HEK293T (cell line): ENCODE measurements around the gene ACSM4.

Experiments used
- CTCF ChIA-PET: fragments of 350-600 bp; formaldehyde crosslinking; extraction: SDS; loops from one replicate; lab custom pipeline; 2021; ENCODE audit warnings: antibody characterized with exemption, inconsistent platforms; lab: Yijun Ruan, JAX
- POLR2A ChIA-PET: fragments of 350-600 bp; formaldehyde crosslinking; extraction: SDS; loops from one replicate; lab custom pipeline; 2020; ENCODE audit warnings: antibody characterized with exemption, inconsistent platforms; lab: Yijun Ruan, JAX
- DNase-seq: peaks from one replicate; pipeline ENCODE4 v3.0.0; 2012; ENCODE audit warnings: mixed read lengths; ENCODE audit errors: extremely low spot score
- ARNT ChIP-seq: fragments of 450-650 bp; IDR thresholded peaks from 2 replicates; pipeline ENCODE4 v1.6.1; 2017; ENCODE audit warnings: mild to moderate bottlenecking
- BHLHE40 ChIP-seq: fragments of 450-650 bp; IDR thresholded peaks from 2 replicates; pipeline ENCODE4 v1.6.1; 2016; ENCODE audit warnings: mild to moderate bottlenecking, moderate library complexity, borderline replicate concordance
- CTBP1 ChIP-seq: fragments of 450-650 bp; IDR thresholded peaks from 2 replicates; pipeline ENCODE4 v1.6.1; 2016; ENCODE audit warnings: borderline replicate concordance
- ELF4 ChIP-seq: fragments of 450-650 bp; IDR thresholded peaks from 2 replicates; pipeline ENCODE4 v1.6.1; 2017; ENCODE audit warnings: antibody characterized with exemption
- FOXA1 ChIP-seq: fragments of 450-650 bp; IDR thresholded peaks from 2 replicates; pipeline ENCODE4 v1.6.1; 2016; ENCODE audit warnings: mild to moderate bottlenecking
- FOXK2 ChIP-seq: fragments of 450-650 bp; IDR thresholded peaks from 2 replicates; pipeline ENCODE4 v1.6.1; 2016; ENCODE audit warnings: mild to moderate bottlenecking
- FOXM1 ChIP-seq: fragments of 450-650 bp; IDR thresholded peaks from 2 replicates; pipeline ENCODE4 v1.6.1; 2017; ENCODE audit warnings: mild to moderate bottlenecking, borderline replicate concordance
- HDGF ChIP-seq: fragments of 450-650 bp; IDR thresholded peaks from 2 replicates; pipeline ENCODE4 v1.6.1; 2017; ENCODE audit warnings: antibody characterized with exemption, borderline replicate concordance
- L3MBTL2 ChIP-seq: fragments of 450-650 bp; conservative IDR thresholded peaks from 2 replicates; pipeline ENCODE4 v1.6.1; 2016; ENCODE audit warnings: mild to moderate bottlenecking
- LEF1 ChIP-seq: fragments of 450-650 bp; IDR thresholded peaks from 2 replicates; pipeline ENCODE4 v1.6.1; 2017; ENCODE audit warnings: mild to moderate bottlenecking, borderline replicate concordance
- NFRKB ChIP-seq: fragments of 450-650 bp; IDR thresholded peaks from 2 replicates; pipeline ENCODE4 v1.6.1; 2016; ENCODE audit warnings: mild to moderate bottlenecking, moderate library complexity
- SP1 ChIP-seq: fragments of 450-650 bp; IDR thresholded peaks from 2 replicates; pipeline ENCODE4 v1.6.1; 2017
- SUZ12 ChIP-seq: fragments of 450-650 bp; IDR thresholded peaks from 2 replicates; pipeline ENCODE4 v1.6.1; 2016; ENCODE audit warnings: mild to moderate bottlenecking
- TARDBP ChIP-seq: fragments of 450-650 bp; IDR thresholded peaks from 2 replicates; pipeline ENCODE4 v1.6.1; 2016
- ZNF384 ChIP-seq: fragments of 450-650 bp; IDR thresholded peaks from 2 replicates; pipeline ENCODE4 v1.6.1; 2016
- TF ChIP-seq, protein P1 (sequence below): fragments of 450-650 bp; IDR thresholded peaks from 2 replicates; pipeline ENCODE4 v1.6.1; 2016

The ACSM4 gene

DNA sequence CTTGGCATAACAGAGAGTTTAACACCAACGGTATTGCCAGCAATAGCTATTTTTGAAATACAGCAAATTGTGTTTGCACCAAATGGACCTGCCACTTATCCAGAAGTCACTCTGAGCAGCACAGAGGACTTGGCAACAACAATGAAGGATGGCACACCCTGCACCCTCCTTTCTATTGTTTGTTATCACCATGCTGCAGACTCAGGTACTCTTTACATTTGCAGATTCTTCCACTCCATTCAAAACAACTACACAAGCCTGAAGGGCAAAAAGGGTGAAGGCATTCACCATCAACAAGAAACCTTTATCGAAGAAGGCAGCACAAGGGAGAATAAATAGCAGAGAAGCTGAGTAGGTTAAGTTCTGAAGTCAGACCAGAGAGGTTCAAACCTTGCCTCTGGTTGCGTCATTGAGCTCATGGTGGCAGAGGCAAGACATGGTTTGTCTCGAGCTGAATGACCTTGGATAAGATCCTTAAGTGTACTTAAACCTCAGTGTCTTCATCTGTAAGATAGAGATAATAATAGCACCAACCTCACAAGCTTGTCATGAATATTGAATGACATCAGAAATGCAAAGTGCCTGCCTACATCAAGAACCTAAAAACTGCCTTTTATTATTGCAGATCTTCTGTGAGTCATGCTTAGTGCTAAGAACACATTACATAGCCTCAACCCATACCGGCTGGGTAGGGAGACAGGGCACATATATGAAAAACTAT lies 1.4 kb upstream of the ACSM4 start:
- ChIA-PET CTCF (no interaction called here), POLR2A (no interaction called here)
- DNase-seq = no peak
- TF ChIP-seq ZNF384 (no peak), FOXK2 (no peak), HDGF (no peak), NFRKB (no peak), L3MBTL2 (no peak), ELF4 (no peak), FOXM1 (no peak), SP1 (no peak), ARNT (no peak), TARDBP (no peak), SUZ12 (no peak), BHLHE40 (no peak), CTBP1 (no peak), FOXA1 (no peak), LEF1 (no peak)
- TF ChIP-seq, protein P1, sequence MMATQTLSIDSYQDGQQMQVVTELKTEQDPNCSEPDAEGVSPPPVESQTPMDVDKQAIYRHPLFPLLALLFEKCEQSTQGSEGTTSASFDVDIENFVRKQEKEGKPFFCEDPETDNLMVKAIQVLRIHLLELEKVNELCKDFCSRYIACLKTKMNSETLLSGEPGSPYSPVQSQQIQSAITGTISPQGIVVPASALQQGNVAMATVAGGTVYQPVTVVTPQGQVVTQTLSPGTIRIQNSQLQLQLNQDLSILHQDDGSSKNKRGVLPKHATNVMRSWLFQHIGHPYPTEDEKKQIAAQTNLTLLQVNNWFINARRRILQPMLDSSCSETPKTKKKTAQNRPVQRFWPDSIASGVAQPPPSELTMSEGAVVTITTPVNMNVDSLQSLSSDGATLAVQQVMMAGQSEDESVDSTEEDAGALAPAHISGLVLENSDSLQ = no peak

DNA sequence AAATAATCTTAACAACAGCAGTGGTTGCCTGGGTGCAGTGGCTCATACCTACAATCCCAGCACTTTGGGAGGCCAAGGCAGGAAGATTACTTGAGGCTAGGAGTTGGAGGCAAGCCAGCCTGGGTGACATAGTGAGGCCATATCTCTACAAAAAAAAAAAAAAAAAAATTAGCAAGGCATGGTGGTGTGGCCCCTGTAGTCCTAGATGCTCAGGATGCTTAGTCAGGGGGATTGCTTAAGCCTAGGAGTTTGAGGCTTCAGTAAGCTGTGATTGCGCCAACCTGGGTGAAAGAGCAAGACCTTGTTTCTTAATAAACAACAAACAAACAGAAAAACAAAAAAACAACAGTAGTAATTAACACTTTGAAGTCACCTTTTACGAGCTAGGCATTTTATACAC lies 642 bp upstream of the ACSM4 start:
- DNase-seq = no peak
- TF ChIP-seq, protein P1 = no peak
- TF ChIP-seq FOXA1 (no peak), CTBP1 (no peak), ZNF384 (no peak)
- ChIA-PET CTCF (no interaction called here), POLR2A (no interaction called here)

DNA sequence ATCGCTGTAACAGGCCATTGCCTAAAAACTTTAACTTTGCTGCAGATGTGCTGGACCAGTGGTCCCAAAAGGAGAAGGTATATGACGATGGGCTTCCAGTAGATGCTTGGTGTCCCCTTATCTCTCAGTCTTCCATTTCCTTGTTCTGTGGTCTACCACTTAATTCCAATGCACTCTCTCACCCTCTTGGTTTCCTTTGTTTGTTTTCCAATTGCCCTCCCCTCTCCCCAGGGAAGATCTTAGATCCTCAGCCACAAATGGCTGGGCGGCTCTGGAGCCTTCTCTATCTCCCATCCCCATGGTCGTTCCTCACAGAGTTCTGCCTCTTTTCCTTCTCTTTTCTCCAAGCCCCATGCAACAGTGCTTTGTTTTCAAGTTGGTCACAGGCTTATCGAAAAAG lies 584 bp downstream of the ACSM4 start:
- DNase-seq = no peak
- ChIA-PET CTCF (no interaction called here), POLR2A (no interaction called here)
- TF ChIP-seq HDGF (no peak), L3MBTL2 (no peak), BHLHE40 (no peak), TARDBP (no peak), ELF4 (no peak), SUZ12 (no peak), FOXM1 (no peak), NFRKB (no peak), SP1 (no peak), ARNT (no peak), FOXA1 (no peak), ZNF384 (no peak), LEF1 (no peak), FOXK2 (no peak), CTBP1 (no peak)
- TF ChIP-seq, protein P1 = no peak

DNA sequence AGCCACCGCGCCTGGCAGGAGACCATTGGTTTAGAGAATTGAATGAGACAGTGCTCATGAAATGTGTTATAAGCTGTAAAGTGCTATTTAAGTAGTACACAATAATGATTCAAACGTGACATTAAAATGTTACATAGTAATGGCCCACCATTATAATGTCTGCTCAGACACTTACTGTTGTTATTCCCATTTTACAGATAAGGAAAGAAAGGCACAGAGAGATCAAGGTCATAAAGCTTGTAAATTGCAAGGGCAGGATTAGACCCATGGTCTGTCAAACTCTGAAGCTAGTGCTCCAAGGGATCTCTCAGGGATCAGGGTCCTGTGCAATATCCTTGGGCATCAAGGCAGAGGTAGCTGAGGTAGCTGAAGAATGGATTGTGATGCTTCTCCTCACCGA lies 6.2 kb downstream of the ACSM4 start:
- no peak for DNase-seq
- POLR2A ChIA-PET = no interaction called here
- CTCF ChIA-PET = no interaction called here
- TF ChIP-seq FOXA1 = no peak

DNA sequence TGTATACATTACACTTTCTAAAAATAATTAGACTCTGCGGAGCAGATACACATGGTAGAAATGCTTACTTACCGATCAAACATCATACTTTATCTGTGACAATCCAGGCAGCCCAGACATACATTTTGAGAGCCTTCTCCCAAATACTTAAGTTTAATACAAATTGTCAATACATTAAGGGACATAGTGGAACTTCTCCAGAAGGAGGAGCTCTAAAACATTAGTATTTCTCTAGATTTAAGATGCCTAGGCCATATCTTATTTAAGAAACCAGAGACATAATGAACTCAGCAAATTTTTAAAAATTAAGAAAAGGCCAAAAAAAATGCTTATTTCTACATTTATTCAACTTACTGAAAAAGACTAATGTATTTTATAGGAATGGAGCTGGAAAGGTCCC lies 16.1 kb downstream of the ACSM4 start:
- DNase-seq = no peak
- ChIA-PET CTCF (no interaction called here), POLR2A (no interaction called here)
- TF ChIP-seq BHLHE40 (no peak), CTBP1 (no peak), SP1 (no peak), ARNT (no peak), SUZ12 (no peak), TARDBP (no peak), HDGF (no peak), FOXK2 (no peak), L3MBTL2 (no peak), LEF1 (no peak), ZNF384 (no peak), ELF4 (no peak), FOXA1 (no peak), FOXM1 (no peak), NFRKB (no peak)
- TF ChIP-seq, protein P1 = no peak

DNA sequence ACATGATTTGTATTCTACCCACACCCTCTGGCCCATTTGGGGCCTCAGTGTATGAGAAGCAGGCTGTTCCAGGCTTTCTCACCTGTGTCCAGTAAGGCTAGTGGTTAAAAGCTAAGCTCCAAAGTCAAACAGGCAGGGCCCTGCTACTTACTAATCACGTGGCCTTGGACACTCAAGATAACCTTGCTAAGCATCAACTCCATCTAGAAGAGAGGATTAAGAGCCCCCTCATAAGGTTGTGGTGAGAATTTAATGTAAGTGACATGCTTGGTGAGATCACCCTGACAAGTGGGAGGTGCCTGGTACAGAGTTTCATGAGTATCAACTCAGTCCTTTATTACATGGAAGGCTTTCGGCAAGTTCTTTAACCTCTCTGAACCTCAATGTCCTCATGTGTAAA lies 17.8 kb downstream of the ACSM4 start:
- ChIA-PET POLR2A (no interaction called here), CTCF (no interaction called here)

More for the DNA sequence above, 17.8 kb downstream of the ACSM4 start:
- no peak for TF ChIP-seq BHLHE40
- no peak for TF ChIP-seq ARNT
- no peak for TF ChIP-seq HDGF
- TF ChIP-seq LEF1 = no peak
- TF ChIP-seq FOXM1 = no peak
- no peak for TF ChIP-seq TARDBP
- TF ChIP-seq SUZ12 = no peak
- TF ChIP-seq ELF4 = no peak
- no peak for TF ChIP-seq FOXA1
- no peak for TF ChIP-seq ZNF384
- TF ChIP-seq NFRKB = no peak
- no peak for TF ChIP-seq SP1
- DNase-seq = no peak
